Activated CD4-positive, alpha-beta T cell treated with anti-CD3 and anti-CD28 coated beads, Interleukin-2, amount 10 ng/mL, durations not matched to agents 7 days and 5 days (primary cell): ENCODE results near the gene VGLL1. TPM values are rescaled to one million over a fixed set of nuclear protein-coding genes. Genes with fewer than 3 reads are reported as not detected.

Experiments used
- CTCF ChIA-PET: fragments of 350-600 bp; sonication (Branson Sonifier 250); formaldehyde crosslinking; loops from one replicate; lab custom pipeline; 2021; ENCODE audit warnings: antibody characterized with exemption; lab: Charles Lee
- POLR2A ChIA-PET: fragments of 350-600 bp; sonication (Branson Sonifier 250); formaldehyde crosslinking; loops from one replicate; lab custom pipeline; 2021; ENCODE audit warnings: antibody characterized with exemption; lab: Charles Lee
- DNase-seq: peaks from one replicate; pipeline ENCODE4 v3.0.0-alpha.2; 2020
- H3K27ac Mint-ChIP-seq: one replicate; pipeline ENCODE4 v1.8.0; 2021; ENCODE audit warnings: mild to moderate bottlenecking, moderate library complexity, mixed read lengths
- H3K27me3 Mint-ChIP-seq: one replicate; pipeline ENCODE4 v1.8.0; 2021; ENCODE audit warnings: mixed read lengths
- H3K36me3 Mint-ChIP-seq: one replicate; pipeline ENCODE4 v1.8.0; 2021; ENCODE audit warnings: low read depth, mixed read lengths
- H3K4me1 Mint-ChIP-seq: one replicate; pipeline ENCODE4 v1.8.0; 2021; ENCODE audit warnings: mixed read lengths
- H3K4me3 Mint-ChIP-seq: one replicate; pipeline ENCODE4 v1.8.0; 2021; ENCODE audit warnings: mild to moderate bottlenecking, moderate library complexity, mixed read lengths
- H3K9me3 Mint-ChIP-seq: one replicate; pipeline ENCODE4 v1.8.0; 2021; ENCODE audit warnings: mixed read lengths
- total RNA-seq, 2 experiments: library from RNA; stranded (reverse); gene quantifications; one replicate each; pipeline ENCODE4 v1.2.3, GENCODE V29; 2021

VGLL1 gene
- total RNA-seq, 2 experiments from 2014 or later, result not detected

- H3K27ac Mint-ChIP-seq, result no peak overlapping the region
- CTCF ChIA-PET, result interaction anchor here (0.8 to 1.6 kb wide), 3 partner anchors 8 to 44 kb away, joined by 3 to 4 read pairs (median 4); no protein-coding TSS in a partner anchor
Measured at GRCh38 chrX:136525738-136526606, 6.0 kb upstream of the VGLL1 start.

GRCh38 chrX:136528645-136529315, 3.2 kb upstream of the VGLL1 start:
- H3K27me3 Mint-ChIP-seq, result no peaks in the 10 kb centered on the region
- DNase-seq, result no peak
- CTCF ChIA-PET, result no interaction called here
- POLR2A ChIA-PET, result no interaction called here
- peaks cover 3% of the 10 kb centered on the region for H3K9me3 Mint-ChIP-seq
- no peak overlapping the region for H3K4me3 Mint-ChIP-seq
- H3K36me3 Mint-ChIP-seq, result peaks cover 9% of the 10 kb centered on the region
- H3K4me1 Mint-ChIP-seq, result peaks cover 8% of the 10 kb centered on the region
- no peak overlapping the region for H3K27ac Mint-ChIP-seq

More at GRCh38 chrX:136525738-136526606, 6.0 kb upstream of the VGLL1 start:
- POLR2A ChIA-PET, result no interaction called here
- Mint-ChIP-seq H3K9me3 (peaks cover 3% of the 10 kb centered on the region), H3K4me3 (no peak overlapping the region), H3K36me3 (peaks cover 15% of the 10 kb centered on the region), H3K4me1 (peaks cover 16% of the 10 kb centered on the region), H3K27me3 (no peaks in the 10 kb centered on the region)
- no peak for DNase-seq

- Mint-ChIP-seq H3K4me3 (no peak overlapping the region), H3K27me3 (no peaks in the 10 kb centered on the region), H3K36me3 (peaks cover 5% of the 10 kb centered on the region), H3K9me3 (peaks cover 2% of the 10 kb centered on the region), H3K4me1 (peaks cover 8% of the 10 kb centered on the region), H3K27ac (no peak overlapping the region)
- ChIA-PET POLR2A (no interaction called here), CTCF (no interaction called here)
- no peak for DNase-seq
Measured at GRCh38 chrX:136529795-136530194, 2.2 kb upstream of the VGLL1 start.

- CTCF ChIA-PET, result interaction anchor here (0.7 kb wide), 1 partner anchor 14 kb away, joined by 3 read pairs; no protein-coding TSS in a partner anchor
- Mint-ChIP-seq H3K36me3 (no peaks in the 10 kb centered on the region), H3K9me3 (no peaks in the 10 kb centered on the region), H3K27ac (no peak overlapping the region), H3K27me3 (peaks cover 7% of the 10 kb centered on the region), H3K4me1 (peaks cover 6% of the 10 kb centered on the region), H3K4me3 (no peak overlapping the region)
- no peak for DNase-seq
- POLR2A ChIA-PET, result no interaction called here
Measured at GRCh38 chrX:136534131-136534530, 2.1 kb downstream of the VGLL1 start.

- no peak overlapping the region for H3K27ac Mint-ChIP-seq
- H3K4me3 Mint-ChIP-seq, result no peak overlapping the region
- H3K9me3 Mint-ChIP-seq, result no peaks in the 10 kb centered on the region
- H3K36me3 Mint-ChIP-seq, result no peaks in the 10 kb centered on the region
- DNase-seq, result no peak
- peaks cover 7% of the 10 kb centered on the region for H3K27me3 Mint-ChIP-seq
- ChIA-PET POLR2A (no interaction called here), CTCF (no interaction called here)
- peaks cover 12% of the 10 kb centered on the region for H3K4me1 Mint-ChIP-seq
Measured at GRCh38 chrX:136538811-136539210, 6.8 kb downstream of the VGLL1 start.

GRCh38 chrX:136540226-136540625, 8.2 kb downstream of the VGLL1 start:
- POLR2A ChIA-PET, result no interaction called here
- Mint-ChIP-seq H3K36me3 (no peaks in the 10 kb centered on the region), H3K27me3 (peaks cover 6% of the 10 kb centered on the region), H3K27ac (no peak overlapping the region), H3K4me3 (no peak overlapping the region), H3K9me3 (no peaks in the 10 kb centered on the region), H3K4me1 (peaks cover 23% of the 10 kb centered on the region)
- no peak for DNase-seq
- CTCF ChIA-PET, result no interaction called here

GRCh38 chrX:136541294-136541693, 9.3 kb downstream of the VGLL1 start:
- Mint-ChIP-seq H3K4me3 (no peak overlapping the region), H3K27ac (no peak overlapping the region), H3K36me3 (no peaks in the 10 kb centered on the region), H3K9me3 (no peaks in the 10 kb centered on the region), H3K4me1 (peaks cover 34% of the 10 kb centered on the region), H3K27me3 (peaks cover 4% of the 10 kb centered on the region)
- ChIA-PET POLR2A (no interaction called here), CTCF (no interaction called here)
- no peak for DNase-seq

GRCh38 chrX:136542281-136542680, 10.3 kb downstream of the VGLL1 start:
- ChIA-PET POLR2A (no interaction called here), CTCF (interaction anchor here (1.2 kb wide), 1 partner anchor 35 kb away, joined by 3 read pairs; no protein-coding TSS in a partner anchor)
- no peak overlapping the region for H3K27ac Mint-ChIP-seq
- H3K4me3 Mint-ChIP-seq, result no peak overlapping the region
- H3K9me3 Mint-ChIP-seq, result no peaks in the 10 kb centered on the region
- no peaks in the 10 kb centered on the region for H3K27me3 Mint-ChIP-seq
- DNase-seq, result no peak
- H3K36me3 Mint-ChIP-seq, result no peaks in the 10 kb centered on the region
- H3K4me1 Mint-ChIP-seq, result peaks cover 44% of the 10 kb centered on the region

GRCh38 chrX:136546371-136546781, 14.4 kb downstream of the VGLL1 start:
- Mint-ChIP-seq H3K4me3 (peak overlapping the region; percentile 4), H3K9me3 (no peaks in the 10 kb centered on the region), H3K27me3 (no peaks in the 10 kb centered on the region), H3K4me1 (peaks cover 51% of the 10 kb centered on the region), H3K27ac (peak overlapping the region; percentile 90), H3K36me3 (no peaks in the 10 kb centered on the region)
- CTCF ChIA-PET, result no interaction called here
- peak; percentile 31 for DNase-seq
- POLR2A ChIA-PET, result no interaction called here

- Mint-ChIP-seq H3K4me3 (no peak overlapping the region), H3K36me3 (no peaks in the 10 kb centered on the region), H3K27me3 (no peaks in the 10 kb centered on the region), H3K9me3 (peaks cover 2% of the 10 kb centered on the region), H3K27ac (no peak overlapping the region), H3K4me1 (peaks cover 37% of the 10 kb centered on the region)
- no peak for DNase-seq
- ChIA-PET POLR2A (no interaction called here), CTCF (no interaction called here)
Measured at GRCh38 chrX:136549226-136549625, 17.2 kb downstream of the VGLL1 start.

- CTCF ChIA-PET, result interaction anchor here (0.7 kb wide), 1 partner anchor 19 kb away, joined by 3 read pairs; no protein-coding TSS in a partner anchor
Measured at GRCh38 chrX:136551410-136551809, 19.4 kb downstream of the VGLL1 start.

GRCh38 chrX:136555694-136556093, 23.7 kb downstream of the VGLL1 start:
- Mint-ChIP-seq H3K36me3 (no peaks in the 10 kb centered on the region), H3K9me3 (peaks cover 2% of the 10 kb centered on the region), H3K27ac (no peak overlapping the region), H3K4me1 (no peaks in the 10 kb centered on the region), H3K4me3 (no peak overlapping the region), H3K27me3 (no peaks in the 10 kb centered on the region)
- ChIA-PET CTCF (interaction anchor here (1.2 to 2.0 kb wide), 2 partner anchors 16 to 21 kb away, joined by 3 to 5 read pairs; no protein-coding TSS in a partner anchor), POLR2A (no interaction called here)
- no peak for DNase-seq

More at GRCh38 chrX:136551410-136551809, 19.4 kb downstream of the VGLL1 start:
- Mint-ChIP-seq H3K27me3 (no peaks in the 10 kb centered on the region), H3K4me3 (no peak overlapping the region), H3K27ac (no peak overlapping the region), H3K9me3 (peaks cover 2% of the 10 kb centered on the region), H3K4me1 (peaks cover 15% of the 10 kb centered on the region), H3K36me3 (no peaks in the 10 kb centered on the region)
- POLR2A ChIA-PET, result no interaction called here
- DNase-seq, result no peak

- peaks cover 19% of the 10 kb centered on the region for H3K4me1 Mint-ChIP-seq
- no peak for DNase-seq
- peaks cover 3% of the 10 kb centered on the region for H3K9me3 Mint-ChIP-seq
- CTCF ChIA-PET, result interaction anchor here (0.8 to 0.9 kb wide), 2 partner anchors 8 to 16 kb away, joined by 3 read pairs; no protein-coding TSS in a partner anchor
- POLR2A ChIA-PET, result no interaction called here
- H3K36me3 Mint-ChIP-seq, result no peaks in the 10 kb centered on the region
- no peak overlapping the region for H3K4me3 Mint-ChIP-seq
- peak overlapping the region; percentile 36 for H3K27ac Mint-ChIP-seq
- H3K27me3 Mint-ChIP-seq, result no peaks in the 10 kb centered on the region
Measured at GRCh38 chrX:136572030-136572429, 40.0 kb downstream of the VGLL1 start.
